Measurements from ENCODE around the gene PTPRE.

Gene PTPRE

GRCh38 chr10:127899766-127900387, 7.0 kb upstream of the PTPRE start:
- no peaks in the 10 kb centered on the region for H3K36me3 ChIP-seq (ENCODE audit: insufficient read depth, low read length)
- no peaks in the 10 kb centered on the region for H3K9me3 ChIP-seq (replicated peaks; ENCODE audit: low read length)
- no peak overlapping the region for H3K4me3 ChIP-seq (ENCODE audit: low read length)
- peaks cover 7% of the 10 kb centered on the region for H3K4me1 ChIP-seq (ENCODE audit: control insufficient read depth, insufficient read depth, low read length)
- no peak overlapping the region for H3K9ac ChIP-seq (ENCODE audit: low read depth, low read length)
- peaks cover 2% of the 10 kb centered on the region for H3K27me3 ChIP-seq (ENCODE audit: control insufficient read depth, insufficient read depth, low read length)
- no peak overlapping the region for H3K4me2 ChIP-seq (ENCODE audit: low read length)

- Histone ChIP-seq H3K4me1 (ENCODE audit: control insufficient read depth, insufficient read depth, low read length) (peaks cover 21% of the 10 kb centered on the region), H3K4me3 (ENCODE audit: low read length) (no peak overlapping the region), H3K9ac (ENCODE audit: low read depth, low read length) (no peak overlapping the region), H3K36me3 (ENCODE audit: insufficient read depth, low read length) (no peaks in the 10 kb centered on the region), H3K27me3 (ENCODE audit: control insufficient read depth, insufficient read depth, low read length) (peaks cover 2% of the 10 kb centered on the region), H3K9me3 (replicated peaks; ENCODE audit: low read length) (no peaks in the 10 kb centered on the region), H3K4me2 (ENCODE audit: low read length) (no peak overlapping the region)
Observed at GRCh38 chr10:127903789-127904188, 3.1 kb upstream of the PTPRE start.

GRCh38 chr10:127904311-127905000, 2.4 kb upstream of the PTPRE start:
- Histone ChIP-seq H3K4me1 (ENCODE audit: control insufficient read depth, insufficient read depth, low read length) (peaks cover 27% of the 10 kb centered on the region), H3K27me3 (ENCODE audit: control insufficient read depth, insufficient read depth, low read length) (peaks cover 2% of the 10 kb centered on the region), H3K36me3 (ENCODE audit: insufficient read depth, low read length) (no peaks in the 10 kb centered on the region), H3K4me2 (ENCODE audit: low read length) (no peak overlapping the region), H3K9me3 (replicated peaks; ENCODE audit: low read length) (no peaks in the 10 kb centered on the region), H3K9ac (ENCODE audit: low read depth, low read length) (no peak overlapping the region), H3K4me3 (ENCODE audit: low read length) (no peak overlapping the region)

GRCh38 chr10:127905001-127905847, 1.7 kb upstream of the PTPRE start:
- Histone ChIP-seq H3K9me3 (replicated peaks; ENCODE audit: low read length) (no peaks in the 10 kb centered on the region), H3K4me1 (ENCODE audit: control insufficient read depth, insufficient read depth, low read length) (peaks cover 28% of the 10 kb centered on the region), H3K9ac (ENCODE audit: low read depth, low read length) (no peak overlapping the region)

GRCh38 chr10:127905848-127906261, 1.0 kb upstream of the PTPRE start:
- Histone ChIP-seq H3K27me3 (ENCODE audit: control insufficient read depth, insufficient read depth, low read length) (peaks cover 2% of the 10 kb centered on the region), H3K9ac (ENCODE audit: low read depth, low read length) (no peak overlapping the region), H3K4me3 (ENCODE audit: low read length) (no peak overlapping the region), H3K36me3 (ENCODE audit: insufficient read depth, low read length) (no peaks in the 10 kb centered on the region), H3K4me2 (ENCODE audit: low read length) (no peak overlapping the region), H3K9me3 (replicated peaks; ENCODE audit: low read length) (no peaks in the 10 kb centered on the region), H3K4me1 (ENCODE audit: control insufficient read depth, insufficient read depth, low read length) (peaks cover 34% of the 10 kb centered on the region)

More at GRCh38 chr10:127905001-127905847, 1.7 kb upstream of the PTPRE start:
- no peak overlapping the region for H3K4me2 ChIP-seq (ENCODE audit: low read length)
- no peak overlapping the region for H3K4me3 ChIP-seq (ENCODE audit: low read length)
- H3K36me3 ChIP-seq (ENCODE audit: insufficient read depth, low read length), result no peaks in the 10 kb centered on the region
- H3K27me3 ChIP-seq (ENCODE audit: control insufficient read depth, insufficient read depth, low read length), result peaks cover 2% of the 10 kb centered on the region

GRCh38 chr10:127907411-127908105, 655 bp downstream of the PTPRE start:
- peak overlapping the region; percentile 80 for H3K4me3 ChIP-seq (ENCODE audit: low read length)

GRCh38 chr10:127908106-127908958, 1.4 kb downstream of the PTPRE start:
- Histone ChIP-seq H3K4me3 (ENCODE audit: low read length) (peak overlapping the region; percentile 80), H3K9me3 (replicated peaks; ENCODE audit: low read length) (no peaks in the 10 kb centered on the region), H3K36me3 (ENCODE audit: insufficient read depth, low read length) (no peaks in the 10 kb centered on the region), H3K4me2 (ENCODE audit: low read length) (peak overlapping the region; percentile 89), H3K27me3 (ENCODE audit: control insufficient read depth, insufficient read depth, low read length) (peaks cover 2% of the 10 kb centered on the region), H3K9ac (ENCODE audit: low read depth, low read length) (peak overlapping the region; percentile 87), H3K4me1 (ENCODE audit: control insufficient read depth, insufficient read depth, low read length) (peaks cover 42% of the 10 kb centered on the region)

More at GRCh38 chr10:127907411-127908105, 655 bp downstream of the PTPRE start:
- H3K36me3 ChIP-seq (ENCODE audit: insufficient read depth, low read length), result no peaks in the 10 kb centered on the region
- H3K27me3 ChIP-seq (ENCODE audit: control insufficient read depth, insufficient read depth, low read length), result peaks cover 2% of the 10 kb centered on the region
- H3K9me3 ChIP-seq (replicated peaks; ENCODE audit: low read length), result no peaks in the 10 kb centered on the region
- peak overlapping the region; percentile 87 for H3K9ac ChIP-seq (ENCODE audit: low read depth, low read length)
- peaks cover 37% of the 10 kb centered on the region for H3K4me1 ChIP-seq (ENCODE audit: control insufficient read depth, insufficient read depth, low read length)
- H3K4me2 ChIP-seq (ENCODE audit: low read length), result peak overlapping the region; percentile 89

GRCh38 chr10:127908959-127909267, 2.0 kb downstream of the PTPRE start:
- Histone ChIP-seq H3K36me3 (ENCODE audit: insufficient read depth, low read length) (no peaks in the 10 kb centered on the region), H3K4me3 (ENCODE audit: low read length) (peak overlapping the region; percentile 26), H3K4me2 (ENCODE audit: low read length) (peak overlapping the region; percentile 89), H3K27me3 (ENCODE audit: control insufficient read depth, insufficient read depth, low read length) (no peaks in the 10 kb centered on the region), H3K4me1 (ENCODE audit: control insufficient read depth, insufficient read depth, low read length) (peaks cover 44% of the 10 kb centered on the region), H3K9me3 (replicated peaks; ENCODE audit: low read length) (no peaks in the 10 kb centered on the region), H3K9ac (ENCODE audit: low read depth, low read length) (peak overlapping the region; percentile 31)

GRCh38 chr10:127909716-127910463, 3.0 kb downstream of the PTPRE start:
- Histone ChIP-seq H3K36me3 (ENCODE audit: insufficient read depth, low read length) (no peaks in the 10 kb centered on the region), H3K9me3 (replicated peaks; ENCODE audit: low read length) (no peaks in the 10 kb centered on the region), H3K4me1 (ENCODE audit: control insufficient read depth, insufficient read depth, low read length) (peaks cover 44% of the 10 kb centered on the region), H3K4me2 (ENCODE audit: low read length) (no peak overlapping the region), H3K27me3 (ENCODE audit: control insufficient read depth, insufficient read depth, low read length) (no peaks in the 10 kb centered on the region), H3K9ac (ENCODE audit: low read depth, low read length) (no peak overlapping the region), H3K4me3 (ENCODE audit: low read length) (no peak overlapping the region)

GRCh38 chr10:127910464-127910770, 3.5 kb downstream of the PTPRE start:
- Histone ChIP-seq H3K4me2 (ENCODE audit: low read length) (no peak overlapping the region), H3K9me3 (replicated peaks; ENCODE audit: low read length) (no peaks in the 10 kb centered on the region), H3K36me3 (ENCODE audit: insufficient read depth, low read length) (no peaks in the 10 kb centered on the region), H3K4me1 (ENCODE audit: control insufficient read depth, insufficient read depth, low read length) (peaks cover 44% of the 10 kb centered on the region), H3K27me3 (ENCODE audit: control insufficient read depth, insufficient read depth, low read length) (no peaks in the 10 kb centered on the region), H3K4me3 (ENCODE audit: low read length) (no peak overlapping the region), H3K9ac (ENCODE audit: low read depth, low read length) (no peak overlapping the region)

Data from skeletal muscle satellite cell (primary cell).